GM19452 (cell line): ENCODE measurements around the gene HCAR3.
"Not testable (repeated sequence)": the region's sequence is repeated elsewhere in the genome, so short reads cannot be mapped to it uniquely, and the experiment has no call there.

ENCODE experiments used
- ATAC-seq: cut with Tn5 transposase; IDR thresholded peaks from one replicate; pipeline ENCODE4 v1.9.1; 2021; ENCODE audit not compliant: unreplicated experiment

Gene HCAR3

GRCh38 chr12:122676015-122676414, 40.6 kb downstream of the HCAR3 start:
- ATAC-seq = not testable (repeated sequence)

GRCh38 chr12:122672515-122672914, 44.1 kb downstream of the HCAR3 start:
- ATAC-seq = no peak

GRCh38 chr12:122669397-122670070, 47.1 kb downstream of the HCAR3 start:
- no peak for ATAC-seq

GRCh38 chr12:122668268-122668667, 48.3 kb downstream of the HCAR3 start:
- ATAC-seq = no peak

- no peak for ATAC-seq
These were observed 50.9 kb downstream of the HCAR3 start for GRCh38 chr12:122665759-122666158.

GRCh38 chr12:122665349-122665748, 51.3 kb downstream of the HCAR3 start:
- ATAC-seq = no peak
